GM19397 (cell line): ENCODE measurements around the gene FGF14.
A peak's percentile ranks its signal among the peaks of the same experiment; 100 is the strongest.

ENCODE experiments used
- ATAC-seq: cut with Tn5 transposase; IDR thresholded peaks from one replicate; pipeline ENCODE4 v1.9.1; 2021; ENCODE audit warnings: mild to moderate bottlenecking, moderate library complexity; ENCODE audit not compliant: unreplicated experiment

The FGF14 gene

DNA sequence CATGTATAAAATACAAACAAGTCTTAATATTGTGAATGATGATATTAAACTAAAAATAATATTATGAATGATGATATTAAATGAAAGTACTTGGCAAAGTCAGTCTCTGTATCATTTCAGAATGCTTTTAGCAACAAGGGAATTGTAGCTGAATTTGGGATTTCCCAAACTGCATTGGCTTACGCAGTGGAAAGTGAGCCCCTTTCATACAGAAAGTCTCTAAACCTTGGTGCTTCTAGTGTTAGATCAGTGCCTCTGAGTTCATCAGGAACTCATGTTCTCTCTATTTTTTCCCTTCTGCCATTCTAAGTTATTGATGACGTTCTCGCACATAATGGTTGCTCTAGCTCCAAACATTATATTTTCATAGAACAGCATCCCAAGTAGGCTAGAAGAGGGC is 649.4 kb downstream of the FGF14 start:
- ATAC-seq: no peak

DNA sequence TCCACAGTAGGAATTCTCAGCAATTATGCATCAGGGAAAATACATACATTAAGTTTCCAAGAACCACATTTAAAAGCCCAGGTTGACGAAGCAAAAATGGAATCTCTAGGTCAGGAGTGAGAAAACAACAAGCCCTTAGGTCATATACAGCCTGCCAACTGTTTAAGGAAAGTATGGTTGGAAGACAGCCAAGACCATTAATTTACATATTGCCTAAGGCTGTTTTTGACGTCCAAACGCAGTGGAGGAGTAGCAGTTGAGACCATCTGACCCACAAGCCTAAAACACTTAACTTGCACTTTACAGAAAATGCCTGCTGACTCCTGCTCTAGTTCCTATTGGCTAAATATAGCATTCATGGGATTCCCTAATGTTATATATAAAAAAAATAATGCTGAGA is 650.4 kb downstream of the FGF14 start:
- ATAC-seq: peak; percentile 67

- no peak for ATAC-seq
Observed at GRCh38 chr13:101749584-101749983, 652.3 kb downstream of the FGF14 start.

- no peak for ATAC-seq
Observed at GRCh38 chr13:101747039-101747438, 654.8 kb downstream of the FGF14 start.

- ATAC-seq: no peak
Observed at GRCh38 chr13:101746513-101746912, 655.3 kb downstream of the FGF14 start.

DNA sequence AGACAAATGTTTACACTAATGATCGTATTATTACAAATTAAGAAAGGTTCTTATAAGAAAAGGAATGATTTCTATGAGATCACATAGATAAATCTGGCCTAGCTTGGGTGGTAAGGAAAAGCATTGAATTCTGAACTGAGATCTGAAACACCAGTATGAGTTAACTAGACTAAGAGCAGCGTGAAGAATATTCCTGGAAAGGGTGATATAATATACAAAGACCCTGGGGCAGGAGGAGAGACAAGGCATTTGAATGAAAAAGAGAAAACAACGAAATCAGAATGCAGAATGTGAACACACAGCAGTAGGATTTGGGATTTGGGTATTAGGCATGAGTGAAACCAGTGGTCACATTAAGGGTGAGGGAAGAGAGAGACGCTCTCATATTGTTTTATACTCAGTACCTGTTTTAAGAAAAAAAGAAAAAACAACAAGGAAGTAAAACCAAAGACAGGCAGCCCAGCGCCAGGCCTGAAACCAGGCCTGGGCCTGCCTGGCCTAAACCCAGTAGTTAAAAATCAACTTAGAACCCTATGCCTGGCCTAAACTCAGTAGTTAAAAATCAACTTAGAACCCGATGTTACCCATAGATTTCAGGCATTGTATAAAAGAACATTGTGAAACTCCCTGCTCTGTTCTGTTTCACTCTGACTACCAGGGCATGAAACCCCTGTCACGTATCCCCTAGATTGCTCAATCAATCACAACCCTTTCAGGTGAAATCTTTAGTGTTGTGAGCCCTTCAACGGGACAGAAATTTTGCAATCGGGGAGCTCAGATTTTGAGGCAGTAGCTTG is 662.3 kb downstream of the FGF14 start:
- ATAC-seq: peak; percentile 97

- no peak for ATAC-seq
Observed at GRCh38 chr13:101738336-101738735, 663.5 kb downstream of the FGF14 start.

- no peak for ATAC-seq
Observed at GRCh38 chr13:101736566-101736965, 665.3 kb downstream of the FGF14 start.

DNA sequence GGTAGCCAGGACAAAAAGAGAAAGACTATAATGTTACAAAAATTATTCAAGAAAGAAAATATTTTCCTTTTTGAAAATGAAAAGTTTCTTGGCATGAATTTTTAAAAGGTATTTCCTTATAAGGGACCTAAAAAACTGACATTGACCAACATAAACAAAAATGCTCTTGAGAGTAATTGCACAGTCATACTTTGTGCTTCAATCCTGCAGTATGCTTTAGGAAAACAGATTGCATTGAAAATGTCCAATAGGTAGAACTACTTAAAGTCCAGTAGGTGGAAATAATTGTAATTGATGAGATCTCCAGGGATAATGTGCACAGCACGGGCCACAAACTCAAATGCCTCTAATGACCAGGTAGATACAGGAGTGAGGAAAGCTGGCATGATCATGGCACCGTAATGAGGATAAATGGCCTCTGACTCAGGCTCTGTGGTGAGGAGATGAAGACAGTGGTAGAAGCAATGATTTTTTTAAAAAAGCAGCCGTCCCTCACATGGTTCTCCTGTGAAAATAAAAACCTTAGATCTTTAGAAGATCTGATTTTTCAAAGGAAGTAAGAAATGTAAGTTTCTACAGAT is 671.3 kb downstream of the FGF14 start:
- ATAC-seq: no peak

- no peak for ATAC-seq
Observed at GRCh38 chr13:101728615-101729014, 673.2 kb downstream of the FGF14 start.

GRCh38 chr13:101728021-101728420 is 673.8 kb downstream of the FGF14 start:
- ATAC-seq: no peak

- no peak for ATAC-seq
Observed at GRCh38 chr13:101727118-101727517, 674.7 kb downstream of the FGF14 start.

- ATAC-seq: no peak
Observed at GRCh38 chr13:101726681-101727080, 675.2 kb downstream of the FGF14 start.

DNA sequence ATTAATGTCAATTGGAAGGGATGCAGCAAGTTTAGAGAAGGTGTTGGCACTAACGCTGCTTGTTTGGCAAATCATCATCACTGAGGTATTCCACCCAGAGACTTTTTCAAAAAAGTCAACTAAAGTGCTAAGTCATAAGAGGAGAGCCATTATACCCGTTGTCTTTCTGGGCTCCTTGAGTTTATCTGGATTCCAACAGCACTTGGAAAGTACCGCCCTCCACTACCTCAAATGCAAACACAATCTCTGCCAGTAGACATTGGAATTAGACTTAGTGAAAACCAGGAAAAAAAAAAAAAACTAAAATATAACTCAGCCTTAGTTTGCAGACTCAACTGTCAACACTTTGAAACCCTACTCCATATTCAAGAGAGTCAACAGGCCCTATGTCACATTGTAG is 683.4 kb downstream of the FGF14 start:
- ATAC-seq: no peak

DNA sequence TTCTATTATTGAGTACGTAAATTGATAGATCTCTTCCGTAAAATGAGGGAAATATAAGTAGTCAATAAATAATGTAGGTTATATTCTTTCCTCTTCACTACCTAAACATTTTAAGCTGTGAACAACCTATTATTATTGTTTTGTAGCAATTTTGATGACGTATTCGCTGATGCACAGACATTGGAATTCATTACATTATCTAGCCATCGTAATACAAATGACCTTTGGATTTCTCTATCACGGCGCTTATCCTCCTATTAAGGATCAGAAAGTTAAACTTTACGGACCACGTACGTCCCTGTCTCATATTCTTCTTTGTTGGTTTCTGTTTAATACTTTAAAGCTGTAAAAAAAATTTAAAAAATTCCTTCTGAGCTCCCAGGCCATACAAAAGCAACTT is 684.5 kb downstream of the FGF14 start:
- ATAC-seq: no peak

GRCh38 chr13:101714195-101714594 is 687.7 kb downstream of the FGF14 start:
- ATAC-seq: no peak

GRCh38 chr13:101712026-101712348 is 689.9 kb downstream of the FGF14 start:
- no peak for ATAC-seq

DNA sequence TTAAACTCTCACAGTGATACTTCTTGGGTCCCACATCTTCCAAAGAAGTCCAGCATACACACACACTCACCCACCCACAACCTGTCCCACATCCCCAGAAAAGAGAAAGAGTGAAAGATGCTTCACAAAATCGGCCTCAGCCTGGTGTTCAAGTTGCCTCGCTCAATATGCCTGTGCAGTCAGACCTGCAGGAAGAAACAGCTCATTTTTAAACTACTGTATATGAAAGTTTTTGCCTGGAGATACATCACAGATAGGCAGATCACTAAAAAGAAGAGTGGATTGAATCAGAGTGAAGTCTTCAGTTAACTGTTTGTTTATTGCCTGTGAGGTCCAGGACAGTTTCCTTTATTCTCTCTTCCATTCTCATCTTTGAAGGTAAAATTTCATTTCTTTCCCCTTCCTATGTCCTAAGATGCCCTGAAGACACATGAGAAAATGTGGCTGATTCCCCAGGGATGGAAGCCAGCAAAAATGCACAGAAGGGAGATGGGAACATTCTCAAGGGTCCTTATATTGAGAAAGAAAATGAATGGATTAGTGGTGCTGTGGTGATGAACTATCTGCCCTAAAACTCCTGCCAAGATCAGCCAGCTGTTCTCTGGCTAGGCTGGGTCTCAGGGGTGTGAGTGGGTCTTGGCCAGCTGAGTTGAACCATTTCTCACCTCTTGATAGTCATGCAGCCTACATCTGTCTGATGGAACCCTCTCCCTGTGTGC is 690.4 kb downstream of the FGF14 start:
- no peak for ATAC-seq

DNA sequence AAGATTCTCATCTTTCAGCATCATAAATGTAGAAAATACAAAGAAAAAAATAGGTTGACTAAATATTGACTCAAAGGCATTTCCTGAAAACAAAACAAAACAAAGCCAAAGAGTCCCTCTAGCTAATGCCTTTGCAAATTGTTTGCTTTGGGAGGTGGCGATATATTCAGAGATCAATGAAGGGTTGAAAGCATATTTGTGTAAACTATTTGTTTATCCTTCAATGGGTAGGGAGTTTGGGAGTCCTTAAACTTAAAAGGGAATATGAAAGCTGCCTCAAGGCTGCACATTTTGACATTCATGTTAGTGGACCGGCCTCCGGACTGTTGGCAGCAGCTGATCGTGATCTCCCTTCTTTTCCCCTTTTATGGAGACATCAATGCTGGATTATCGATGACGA is 691.9 kb downstream of the FGF14 start:
- no peak for ATAC-seq

DNA sequence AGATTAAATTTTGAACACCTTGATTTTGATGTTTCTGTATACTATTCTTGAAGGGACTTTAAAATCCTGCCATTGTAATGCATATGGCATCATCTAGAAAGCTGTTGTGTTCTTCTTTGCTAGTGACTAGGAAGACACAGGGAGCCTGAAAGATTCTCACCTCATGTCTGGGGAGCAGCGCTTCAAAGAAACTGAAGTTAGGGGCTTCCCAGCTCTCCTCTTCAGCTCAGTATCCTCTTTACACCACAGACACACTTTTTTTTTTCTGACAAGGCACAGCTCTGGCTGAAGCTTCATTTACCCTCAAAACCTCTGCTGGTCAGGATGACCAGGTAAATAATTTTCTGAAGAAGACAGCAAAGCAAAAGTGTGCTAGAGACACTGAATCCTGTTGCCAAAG is 693.7 kb downstream of the FGF14 start:
- ATAC-seq: no peak

DNA sequence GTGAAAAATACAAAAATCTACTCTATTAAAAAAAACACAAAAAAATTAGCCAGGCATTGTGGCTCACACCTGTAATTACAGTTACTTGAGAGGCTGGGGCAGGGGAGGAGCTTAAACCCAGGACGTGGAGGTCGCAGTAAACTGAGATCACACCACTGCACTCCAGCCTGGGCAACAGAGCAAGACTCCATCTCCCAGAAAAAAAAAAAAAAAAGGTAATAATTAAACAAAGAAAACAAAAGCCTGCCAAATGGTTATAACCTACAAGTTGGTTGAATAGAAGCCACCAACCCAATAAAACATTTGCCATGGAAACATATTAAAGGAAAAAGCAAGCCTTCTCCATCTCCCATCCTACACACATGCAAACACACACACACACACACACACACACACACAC is 694.2 kb downstream of the FGF14 start:
- no peak for ATAC-seq

- no peak for ATAC-seq
Observed at GRCh38 chr13:101706651-101707050, 695.2 kb downstream of the FGF14 start.
